GM12873 (cell line): ENCODE data around the gene TEX48.
A peak's percentile ranks its signal among the peaks of the same experiment; 100 is the strongest.

Experiments used
- CTCF ChIP-seq: IDR thresholded peaks from 2 replicates; pipeline ENCODE4 v1.5.1; 2012; ENCODE audit warnings: low read depth, mild to moderate bottlenecking, moderate library complexity, low read length, control low read depth; ENCODE audit not compliant: insufficient read depth; ENCODE audit errors: missing control alignments

Gene TEX48

GRCh38 chr9:114681594-114682332 is at the start of gene TEX48:
TSS of gene TEX48 (minus strand) at chr9:114682192. CDS start at chr9:114671723, 10,469 bp downstream.
- TF ChIP-seq CTCF: peak; percentile 87

- no peak for TF ChIP-seq CTCF
These were observed 49.7 kb upstream of the TEX48 start for GRCh38 chr9:114731701-114732100.

GRCh38 chr9:114729706-114730105 is 47.7 kb upstream of the TEX48 start:
- no peak for TF ChIP-seq CTCF

- no peak for TF ChIP-seq CTCF
These were observed 43.9 kb upstream of the TEX48 start for GRCh38 chr9:114725930-114726329.

GRCh38 chr9:114724744-114725143 is 42.8 kb upstream of the TEX48 start:
- TF ChIP-seq CTCF: no peak

- no peak for TF ChIP-seq CTCF
These were observed 41.9 kb upstream of the TEX48 start for GRCh38 chr9:114723931-114724330.

GRCh38 chr9:114722937-114723620 is 41.1 kb upstream of the TEX48 start:
- TF ChIP-seq CTCF: no peak
